WTC11 (cell line): ENCODE results near the gene SPR. TPM values are rescaled to one million over a fixed set of nuclear protein-coding genes. Genes with fewer than 3 reads are reported as not detected.

Source experiments
- ATAC-seq: fragments of 200-7000 bp; cut with Tn5 transposase; 2 replicates; pipeline ENCODE4 v1.10.0; 2021; ENCODE audit warnings: mild to moderate bottlenecking, moderate library complexity
- Bru-seq: library from RNA; stranded (reverse); fragments of 400-500 nt; gene quantifications from one replicate; lab custom pipeline; 2021; lab: Mats Ljungman, UMichigan
- CTCF ChIA-PET: fragments of 300-600 bp; sonication (Branson Sonifier 250); formaldehyde crosslinking; loops from one replicate; lab custom pipeline; 2021; ENCODE audit warnings: antibody characterized with exemption; lab: Charles Lee
- POLR2A ChIA-PET: fragments of 350-600 bp; sonication (Branson Sonifier 250); formaldehyde crosslinking; loops from one replicate; lab custom pipeline; 2021; ENCODE audit warnings: antibody characterized with exemption; lab: Charles Lee
- DNase-seq: peaks from one replicate; pipeline ENCODE4 v3.0.0; 2021; ENCODE audit warnings: low spot score
- H3K27ac Mint-ChIP-seq: 2 replicates; pipeline ENCODE4 v1.8.0; 2021; ENCODE audit warnings: mixed read lengths
- H3K27me3 Mint-ChIP-seq: 2 replicates; pipeline ENCODE4 v1.8.0; 2021; ENCODE audit warnings: low read depth, mild to moderate bottlenecking, moderate library complexity, mixed read lengths
- H3K36me3 Mint-ChIP-seq: 2 replicates; pipeline ENCODE4 v1.8.0; 2021; ENCODE audit warnings: mixed read lengths
- H3K4me1 Mint-ChIP-seq: 2 replicates; pipeline ENCODE4 v1.8.0; 2022; ENCODE audit warnings: mixed read lengths
- H3K4me3 Mint-ChIP-seq: 2 replicates; pipeline ENCODE4 v1.8.0; 2021; ENCODE audit warnings: mild to moderate bottlenecking, moderate library complexity, mixed read lengths
- H3K9me3 Mint-ChIP-seq: 2 replicates; pipeline ENCODE4 v1.8.0; 2021; ENCODE audit warnings: mixed read lengths
- CBFB ChIP-seq: sonication (generic); formaldehyde crosslinking; IDR thresholded peaks from 2 replicates; pipeline ENCODE4 v1.8.1; 2022; ENCODE audit warnings: mild to moderate bottlenecking, low read depth, missing genetic modification reagents
- CREM ChIP-seq: sonication (generic); formaldehyde crosslinking; IDR thresholded peaks from 2 replicates; pipeline ENCODE4 v1.8.1; 2022; ENCODE audit warnings: mild to moderate bottlenecking, missing genetic modification reagents, moderate library complexity
- ETV6 ChIP-seq: sonication (generic); formaldehyde crosslinking; IDR thresholded peaks from 2 replicates; pipeline ENCODE4 v1.8.1; 2022; ENCODE audit warnings: mild to moderate bottlenecking, missing genetic modification reagents
- FOXP1 ChIP-seq: sonication (generic); formaldehyde crosslinking; IDR thresholded peaks from 2 replicates; pipeline ENCODE4 v1.8.0; 2022; ENCODE audit warnings: missing genetic modification reagents, mild to moderate bottlenecking, moderate library complexity, borderline replicate concordance
- GABPB1 ChIP-seq: sonication (generic); formaldehyde crosslinking; IDR thresholded peaks from 2 replicates; pipeline ENCODE4 v1.8.1; 2023; ENCODE audit warnings: mild to moderate bottlenecking, missing genetic modification reagents
- JAZF1 ChIP-seq: fragments of 250-450 bp; sonication (Bioruptor Pico); IDR thresholded peaks from 2 replicates; pipeline ENCODE4 v1.9.0; 2021; ENCODE audit warnings: moderate library complexity, mild to moderate bottlenecking, inconsistent platforms
- NR1H2 ChIP-seq: sonication (generic); formaldehyde crosslinking; IDR thresholded peaks from 2 replicates; pipeline ENCODE4 v1.9.0; 2021; ENCODE audit warnings: mild to moderate bottlenecking, moderate library complexity, missing genetic modification reagents
- NR2C2 ChIP-seq: sonication (generic); formaldehyde crosslinking; IDR thresholded peaks from 2 replicates; pipeline ENCODE4 v1.8.0; 2022; ENCODE audit warnings: mild to moderate bottlenecking, missing genetic modification reagents
- SMAD3 ChIP-seq: sonication (generic); formaldehyde crosslinking; IDR thresholded peaks from 2 replicates; pipeline ENCODE4 v1.8.0; 2022; ENCODE audit warnings: missing genetic modification reagents, mild to moderate bottlenecking, borderline replicate concordance
- TCF7 ChIP-seq: sonication (generic); formaldehyde crosslinking; IDR thresholded peaks from 2 replicates; pipeline ENCODE4 v1.8.0; 2022; ENCODE audit warnings: mild to moderate bottlenecking, low read depth, missing genetic modification reagents, moderate library complexity
- TEAD1 ChIP-seq: sonication (generic); formaldehyde crosslinking; IDR thresholded peaks from 2 replicates; pipeline ENCODE4 v1.8.0; 2022; ENCODE audit warnings: mild to moderate bottlenecking, missing genetic modification reagents
- TP53 ChIP-seq: sonication (generic); formaldehyde crosslinking; IDR thresholded peaks from 2 replicates; pipeline ENCODE4 v1.8.1; 2023; ENCODE audit warnings: mild to moderate bottlenecking, missing genetic modification reagents
- ZNF232 ChIP-seq: sonication (generic); formaldehyde crosslinking; IDR thresholded peaks from 2 replicates; pipeline ENCODE4 v1.8.0; 2022; ENCODE audit warnings: mild to moderate bottlenecking, missing genetic modification reagents
- ZNF263 ChIP-seq: sonication (generic); formaldehyde crosslinking; IDR thresholded peaks from 2 replicates; pipeline ENCODE4 v1.8.1; 2022; ENCODE audit warnings: low read depth, mild to moderate bottlenecking, moderate library complexity, missing genetic modification reagents
- ZNF423 ChIP-seq: fragments of 250-450 bp; sonication (Bioruptor Pico); IDR thresholded peaks from 2 replicates; pipeline ENCODE4 v2.1.2; 2022; ENCODE audit warnings: mild to moderate bottlenecking, moderate library complexity
- long read RNA-seq, 3 experiments: library from RNA in 1 of 3; library from capped mRNA in 1 of 3; library from polyadenylated mRNA in 1 of 3; unstranded in 2 of 3; stranded (forward) in 1 of 3; transcript quantifications; one replicate each; pipeline ENCODE4 v2.0.0, GENCODE V29; 2021
- total RNA-seq: library from RNA; stranded (reverse); gene quantifications from 3 replicates; pipeline ENCODE4 v1.2.3, GENCODE V29; 2021
- TF ChIP-seq, protein P1 (sequence below): sonication (generic); formaldehyde crosslinking; IDR thresholded peaks from 2 replicates; pipeline ENCODE4 v1.8.1; 2023; ENCODE audit warnings: mild to moderate bottlenecking, moderate library complexity, missing genetic modification reagents
- TF ChIP-seq, protein P2 (sequence below): sonication (generic); formaldehyde crosslinking; IDR thresholded peaks from 2 replicates; pipeline ENCODE4 v1.8.0; 2023; ENCODE audit warnings: missing genetic modification reagents
- TF ChIP-seq, protein P3 (sequence below): sonication (generic); formaldehyde crosslinking; IDR thresholded peaks from 2 replicates; pipeline ENCODE4 v1.8.0; 2022; ENCODE audit warnings: mild to moderate bottlenecking, missing genetic modification reagents
- TF ChIP-seq, protein P4 (sequence below): sonication (generic); formaldehyde crosslinking; IDR thresholded peaks from 2 replicates; pipeline ENCODE4 v1.8.1; 2022; ENCODE audit warnings: mild to moderate bottlenecking, moderate library complexity, missing genetic modification reagents
- TF ChIP-seq, protein P5 (sequence below): sonication (generic); formaldehyde crosslinking; IDR thresholded peaks from 2 replicates; pipeline ENCODE4 v1.8.1; 2023; ENCODE audit warnings: mild to moderate bottlenecking, missing genetic modification reagents, moderate library complexity
- TF ChIP-seq, protein P6 (sequence below): fragments of 250-450 bp; sonication (Bioruptor Pico); IDR thresholded peaks from 2 replicates; pipeline ENCODE4 v1.9.0; 2021; ENCODE audit warnings: mild to moderate bottlenecking
- TF ChIP-seq, protein P7 (sequence below): fragments of 250-450 bp; sonication (Bioruptor Pico); IDR thresholded peaks from 2 replicates; pipeline ENCODE4 v2.1.2; 2022; ENCODE audit warnings: mild to moderate bottlenecking, moderate library complexity
- TF ChIP-seq, protein P8 (sequence below): sonication (generic); formaldehyde crosslinking; IDR thresholded peaks from 2 replicates; pipeline ENCODE4 v1.8.1; 2023; ENCODE audit warnings: mild to moderate bottlenecking, missing genetic modification reagents

Gene SPR
- total RNA-seq (9.4 to 13.2 TPM (median 13.0 TPM) in 3 replicates), Bru-seq, nascent RNA (percentile 50 among the genes with signal in this experiment)
- long read RNA-seq, experiment 1, transcript SPR-201 (3 exons, 1,480 nt), result major isoform, 28 of 46 reads
- long read RNA-seq, experiment 1, partial matches to known transcripts, result 15 of 46 reads
- long read RNA-seq, experiment 1, other reads (novel, unspliced or antisense), result 3 of 46 reads
- long read RNA-seq, experiment 2, transcript SPR-201 (3 exons, 1,480 nt), result major isoform, 18 of 22 reads
- long read RNA-seq, experiment 2, partial matches to known transcripts, result 4 of 22 reads
- long read RNA-seq, experiment 2, other reads (novel, unspliced or antisense), result 0 of 22 reads
- long read RNA-seq, experiment 3, result 0 reads

DNA sequence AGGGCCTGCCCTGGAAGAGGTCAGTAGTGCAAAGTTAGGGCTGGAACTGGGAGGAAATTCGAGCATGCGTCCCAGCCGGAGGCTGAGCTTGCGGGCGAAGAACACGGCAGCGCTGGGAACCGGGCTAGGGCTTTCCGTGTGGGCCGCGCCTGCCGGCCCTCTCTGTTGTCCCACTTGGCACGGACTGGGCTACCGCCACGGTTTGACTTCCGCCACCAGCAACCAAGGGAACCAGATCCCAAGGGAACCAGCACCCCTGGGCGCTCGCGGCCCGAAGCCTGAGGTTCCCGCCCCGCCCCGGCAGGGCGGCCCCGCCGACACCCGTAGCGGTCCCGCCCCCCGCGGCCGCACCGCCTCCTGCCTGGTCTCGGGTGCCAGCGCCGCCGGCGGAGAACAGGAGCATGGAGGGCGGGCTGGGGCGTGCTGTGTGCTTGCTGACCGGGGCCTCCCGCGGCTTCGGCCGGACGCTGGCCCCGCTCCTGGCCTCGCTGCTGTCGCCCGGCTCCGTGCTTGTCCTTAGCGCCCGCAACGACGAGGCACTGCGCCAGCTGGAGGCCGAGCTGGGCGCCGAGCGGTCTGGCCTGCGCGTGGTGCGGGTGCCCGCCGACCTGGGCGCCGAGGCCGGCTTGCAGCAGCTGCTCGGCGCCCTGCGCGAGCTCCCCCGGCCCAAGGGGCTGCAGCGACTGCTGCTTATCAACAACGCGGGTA is at the start of gene SPR:
Gene SPR (plus strand): TSS at position 377 of the 708 bp plus-strand sequence. CDS start 25 bp downstream, at position 402.
- ATAC-seq (peak; percentile 66), DNase-seq (peak; percentile 57)
- peaks cover 18% of the 10 kb centered on the region for H3K4me1 Mint-ChIP-seq
- CTCF ChIA-PET, result interaction anchor here (0.6 to 2.9 kb wide), 58 partner anchors 9 to 1760 kb away, joined by 3 to 54 read pairs (median 4); partner anchors contain the start of genes ALMS1, CCT7, EGR4 and EMX1
- peaks cover 63% of the 10 kb centered on the region for H3K27me3 Mint-ChIP-seq
- no peak within 1 kb of the TSS for H3K27ac Mint-ChIP-seq
- H3K36me3 Mint-ChIP-seq, result no peaks in the 10 kb centered on the region
- H3K9me3 Mint-ChIP-seq, result no peaks in the 10 kb centered on the region
- POLR2A ChIA-PET, result interaction anchor here (1.0 to 1.2 kb wide), 3 partner anchors 30 to 76 kb away, joined by 3 to 4 read pairs (median 3); partner anchors contain the start of gene EMX1
- H3K4me3 Mint-ChIP-seq, result peak within 1 kb of the TSS; percentile 78
- TF ChIP-seq, protein P1, sequence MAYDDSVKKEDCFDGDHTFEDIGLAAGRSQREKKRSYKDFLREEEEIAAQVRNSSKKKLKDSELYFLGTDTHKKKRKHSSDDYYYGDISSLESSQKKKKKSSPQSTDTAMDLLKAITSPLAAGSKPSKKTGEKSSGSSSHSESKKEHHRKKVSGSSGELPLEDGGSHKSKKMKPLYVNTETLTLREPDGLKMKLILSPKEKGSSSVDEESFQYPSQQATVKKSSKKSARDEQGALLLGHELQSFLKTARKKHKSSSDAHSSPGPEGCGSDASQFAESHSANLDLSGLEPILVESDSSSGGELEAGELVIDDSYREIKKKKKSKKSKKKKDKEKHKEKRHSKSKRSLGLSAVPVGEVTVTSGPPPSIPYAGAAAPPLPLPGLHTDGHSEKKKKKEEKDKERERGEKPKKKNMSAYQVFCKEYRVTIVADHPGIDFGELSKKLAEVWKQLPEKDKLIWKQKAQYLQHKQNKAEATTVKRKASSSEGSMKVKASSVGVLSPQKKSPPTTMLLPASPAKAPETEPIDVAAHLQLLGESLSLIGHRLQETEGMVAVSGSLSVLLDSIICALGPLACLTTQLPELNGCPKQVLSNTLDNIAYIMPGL (CRISPR knock-in tag), result peak; percentile 79; the same call in 1 of the 2 replicates
- TF ChIP-seq CREM (CRISPR knock-in tag) (0 out of 2 replicates have a peak, but pooled peaks have one; percentile 29), ZNF232 (CRISPR knock-in tag) (0 out of 2 replicates have a peak, but pooled peaks have one; percentile 10), TCF7 (CRISPR knock-in tag) (no peak), ZNF263 (CRISPR knock-in tag) (0 out of 2 replicates have a peak, but pooled peaks have one; percentile 37), TEAD1 (CRISPR knock-in tag) (0 out of 2 replicates have a peak, but pooled peaks have one; percentile 15), ZNF423 (CRISPR knock-in tag) (peak; percentile 90), TP53 (0 out of 2 replicates have a peak, but pooled peaks have one; percentile 19), GABPB1 (CRISPR knock-in tag) (no peak), NR1H2 (CRISPR knock-in tag) (no peak), ETV6 (CRISPR knock-in tag) (peak; percentile 57; the same call in 1 of the 2 replicates), FOXP1 (peak; percentile 76; the same call in 1 of the 2 replicates)
- TF ChIP-seq, protein P2, sequence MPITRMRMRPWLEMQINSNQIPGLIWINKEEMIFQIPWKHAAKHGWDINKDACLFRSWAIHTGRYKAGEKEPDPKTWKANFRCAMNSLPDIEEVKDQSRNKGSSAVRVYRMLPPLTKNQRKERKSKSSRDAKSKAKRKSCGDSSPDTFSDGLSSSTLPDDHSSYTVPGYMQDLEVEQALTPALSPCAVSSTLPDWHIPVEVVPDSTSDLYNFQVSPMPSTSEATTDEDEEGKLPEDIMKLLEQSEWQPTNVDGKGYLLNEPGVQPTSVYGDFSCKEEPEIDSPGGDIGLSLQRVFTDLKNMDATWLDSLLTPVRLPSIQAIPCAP, result no peak; the same call in 1 of the 2 replicates
- TF ChIP-seq, protein P3, sequence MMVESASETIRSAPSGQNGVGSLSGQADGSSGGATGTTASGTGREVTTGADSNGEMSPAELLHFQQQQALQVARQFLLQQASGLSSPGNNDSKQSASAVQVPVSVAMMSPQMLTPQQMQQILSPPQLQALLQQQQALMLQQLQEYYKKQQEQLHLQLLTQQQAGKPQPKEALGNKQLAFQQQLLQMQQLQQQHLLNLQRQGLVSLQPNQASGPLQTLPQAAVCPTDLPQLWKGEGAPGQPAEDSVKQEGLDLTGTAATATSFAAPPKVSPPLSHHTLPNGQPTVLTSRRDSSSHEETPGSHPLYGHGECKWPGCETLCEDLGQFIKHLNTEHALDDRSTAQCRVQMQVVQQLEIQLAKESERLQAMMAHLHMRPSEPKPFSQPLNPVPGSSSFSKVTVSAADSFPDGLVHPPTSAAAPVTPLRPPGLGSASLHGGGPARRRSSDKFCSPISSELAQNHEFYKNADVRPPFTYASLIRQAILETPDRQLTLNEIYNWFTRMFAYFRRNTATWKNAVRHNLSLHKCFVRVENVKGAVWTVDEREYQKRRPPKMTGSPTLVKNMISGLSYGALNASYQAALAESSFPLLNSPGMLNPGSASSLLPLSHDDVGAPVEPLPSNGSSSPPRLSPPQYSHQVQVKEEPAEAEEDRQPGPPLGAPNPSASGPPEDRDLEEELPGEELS (CRISPR knock-in tag), result peak; percentile 52; the same call in 1 of the 2 replicates
- TF ChIP-seq, protein P4, sequence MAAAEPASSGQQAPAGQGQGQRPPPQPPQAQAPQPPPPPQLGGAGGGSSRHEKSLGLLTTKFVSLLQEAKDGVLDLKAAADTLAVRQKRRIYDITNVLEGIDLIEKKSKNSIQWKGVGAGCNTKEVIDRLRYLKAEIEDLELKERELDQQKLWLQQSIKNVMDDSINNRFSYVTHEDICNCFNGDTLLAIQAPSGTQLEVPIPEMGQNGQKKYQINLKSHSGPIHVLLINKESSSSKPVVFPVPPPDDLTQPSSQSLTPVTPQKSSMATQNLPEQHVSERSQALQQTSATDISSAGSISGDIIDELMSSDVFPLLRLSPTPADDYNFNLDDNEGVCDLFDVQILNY (CRISPR knock-in tag), result 0 out of 2 replicates have a peak, but pooled peaks have one; percentile 29
- TF ChIP-seq, protein P5, sequence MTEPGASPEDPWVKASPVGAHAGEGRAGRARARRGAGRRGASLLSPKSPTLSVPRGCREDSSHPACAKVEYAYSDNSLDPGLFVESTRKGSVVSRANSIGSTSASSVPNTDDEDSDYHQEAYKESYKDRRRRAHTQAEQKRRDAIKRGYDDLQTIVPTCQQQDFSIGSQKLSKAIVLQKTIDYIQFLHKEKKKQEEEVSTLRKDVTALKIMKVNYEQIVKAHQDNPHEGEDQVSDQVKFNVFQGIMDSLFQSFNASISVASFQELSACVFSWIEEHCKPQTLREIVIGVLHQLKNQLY, result 0 out of 2 replicates have a peak, but pooled peaks have one; percentile 58

DNA sequence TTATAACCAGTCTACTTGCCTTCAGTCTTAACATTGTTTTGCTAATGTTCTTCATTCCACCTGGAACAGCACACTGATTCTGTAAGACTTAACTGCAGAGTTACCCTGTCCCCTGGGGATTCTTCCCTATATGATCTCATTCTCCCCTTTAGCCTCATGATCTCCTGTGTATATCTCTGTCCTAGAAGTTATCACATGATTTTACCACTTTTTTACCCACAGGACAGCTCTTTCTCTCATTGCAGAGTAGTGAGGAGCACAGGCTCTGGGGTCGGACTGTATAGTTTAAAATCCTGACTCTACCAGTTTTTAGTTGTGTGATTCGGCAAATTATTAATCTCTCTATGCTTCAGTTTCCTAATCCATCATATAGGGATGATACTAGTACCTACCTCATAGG is 47.1 kb upstream of the SPR start:
- ATAC-seq, result no peak
- Mint-ChIP-seq H3K4me3 (no peak overlapping the region), H3K9me3 (no peaks in the 10 kb centered on the region), H3K27me3 (0 out of 2 replicates have a peak, but pooled peaks cover under 1% of the 10 kb centered on the region), H3K4me1 (peaks cover 7% of the 10 kb centered on the region), H3K36me3 (no peaks in the 10 kb centered on the region), H3K27ac (no peak overlapping the region)
- no peak for DNase-seq
- POLR2A ChIA-PET, result no interaction called here
- CTCF ChIA-PET, result interaction anchor here (2.8 kb wide), 1 partner anchor 23 kb away, joined by 9 read pairs; no protein-coding TSS in a partner anchor
- TF ChIP-seq CBFB (CRISPR knock-in tag) (no peak), FOXP1 (no peak), NR2C2 (CRISPR knock-in tag) (no peak), ZNF423 (CRISPR knock-in tag) (no peak), JAZF1 (CRISPR knock-in tag) (no peak), SMAD3 (CRISPR knock-in tag) (no peak)
- TF ChIP-seq, protein P6, sequence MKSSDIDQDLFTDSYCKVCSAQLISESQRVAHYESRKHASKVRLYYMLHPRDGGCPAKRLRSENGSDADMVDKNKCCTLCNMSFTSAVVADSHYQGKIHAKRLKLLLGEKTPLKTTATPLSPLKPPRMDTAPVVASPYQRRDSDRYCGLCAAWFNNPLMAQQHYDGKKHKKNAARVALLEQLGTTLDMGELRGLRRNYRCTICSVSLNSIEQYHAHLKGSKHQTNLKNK (CRISPR knock-in tag), result no peak
- TF ChIP-seq, protein P7, sequence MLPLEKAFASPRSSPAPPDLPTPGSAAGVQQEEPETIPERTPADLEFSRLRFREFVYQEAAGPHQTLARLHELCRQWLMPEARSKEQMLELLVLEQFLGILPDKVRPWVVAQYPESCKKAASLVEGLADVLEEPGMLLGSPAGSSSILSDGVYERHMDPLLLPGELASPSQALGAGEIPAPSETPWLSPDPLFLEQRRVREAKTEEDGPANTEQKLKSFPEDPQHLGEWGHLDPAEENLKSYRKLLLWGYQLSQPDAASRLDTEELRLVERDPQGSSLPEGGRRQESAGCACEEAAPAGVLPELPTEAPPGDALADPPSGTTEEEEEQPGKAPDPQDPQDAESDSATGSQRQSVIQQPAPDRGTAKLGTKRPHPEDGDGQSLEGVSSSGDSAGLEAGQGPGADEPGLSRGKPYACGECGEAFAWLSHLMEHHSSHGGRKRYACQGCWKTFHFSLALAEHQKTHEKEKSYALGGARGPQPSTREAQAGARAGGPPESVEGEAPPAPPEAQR (CRISPR knock-in tag), result no peak
- TF ChIP-seq, protein P8, sequence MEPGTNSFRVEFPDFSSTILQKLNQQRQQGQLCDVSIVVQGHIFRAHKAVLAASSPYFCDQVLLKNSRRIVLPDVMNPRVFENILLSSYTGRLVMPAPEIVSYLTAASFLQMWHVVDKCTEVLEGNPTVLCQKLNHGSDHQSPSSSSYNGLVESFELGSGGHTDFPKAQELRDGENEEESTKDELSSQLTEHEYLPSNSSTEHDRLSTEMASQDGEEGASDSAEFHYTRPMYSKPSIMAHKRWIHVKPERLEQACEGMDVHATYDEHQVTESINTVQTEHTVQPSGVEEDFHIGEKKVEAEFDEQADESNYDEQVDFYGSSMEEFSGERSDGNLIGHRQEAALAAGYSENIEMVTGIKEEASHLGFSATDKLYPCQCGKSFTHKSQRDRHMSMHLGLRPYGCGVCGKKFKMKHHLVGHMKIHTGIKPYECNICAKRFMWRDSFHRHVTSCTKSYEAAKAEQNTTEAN (CRISPR knock-in tag), result no peak
